ENCODE measurements around the gene MCF2L2. TPM values are rescaled to one million over a fixed set of nuclear protein-coding genes. Genes with fewer than 3 reads are reported as not detected.
A peak's percentile ranks its signal among the peaks of the same experiment; 100 is the strongest.

The MCF2L2 gene
- total and polyA plus RNA-seq, 2 experiments from 2014 or later, result 6.7 to 14.6 TPM

DNA sequence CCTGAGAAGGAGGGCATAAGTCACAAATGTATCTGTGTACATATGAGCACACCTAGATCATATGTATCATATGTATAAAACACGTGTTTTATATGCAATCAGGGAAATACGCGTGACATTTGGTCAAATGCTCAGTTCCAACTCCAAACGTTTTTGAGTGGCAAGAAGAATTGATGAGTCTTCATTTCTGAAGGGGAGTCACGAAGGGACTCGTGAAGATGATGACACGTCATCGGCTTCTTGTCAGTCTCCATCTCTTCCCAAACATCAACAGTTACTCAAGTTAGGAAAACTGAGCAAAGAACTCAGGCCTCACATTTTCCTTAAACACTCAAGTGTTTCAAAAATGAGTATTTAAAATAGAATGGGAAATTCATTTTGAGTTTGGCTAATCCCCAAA, 95.9 kb downstream of the MCF2L2 start (continued):
- TF ChIP-seq ZNF114 (CRISPR knock-in tag; IDR thresholded peaks at IDR 0.05), result no peak
- TF ChIP-seq EZH2 (IDR thresholded peaks at IDR 0.05; ENCODE audit: low read depth, unreplicated experiment), result no peak

GRCh38 chr3:183331498-183331897, 96.9 kb downstream of the MCF2L2 start:
- H3K79me2 ChIP-seq (replicated peaks; ENCODE audit: insufficient read depth), result no peaks in the 10 kb centered on the region
- H3K36me3 Mint-ChIP-seq (ENCODE audit: low read depth), result no peaks in the 10 kb centered on the region
- H3K9me3 Mint-ChIP-seq, result no peaks in the 10 kb centered on the region
- no peak for DNase-seq (ENCODE audit: low spot score)
- peak overlapping the region; percentile 29 for H3K27ac Mint-ChIP-seq
- ATAC-seq, result no peak
- H3K27ac ChIP-seq (ENCODE audit: low read depth), result peak overlapping the region; percentile 61; the same call in 1 of the 2 replicates
- H4K20me1 ChIP-seq (replicated peaks; ENCODE audit: insufficient read depth), result no peaks in the 10 kb centered on the region
- H3K4me1 Mint-ChIP-seq, result peaks cover 30% of the 10 kb centered on the region
- H3K4me3 ChIP-seq, result peak overlapping the region; percentile 19; the same call in 1 of the 2 replicates
- H3K4me2 ChIP-seq, result peak overlapping the region; percentile 46
- TF ChIP-seq JUNB (IDR thresholded peaks at IDR 0.05; ENCODE audit: unreplicated experiment) (no peak), POLR2AphosphoS5 (IDR thresholded peaks at IDR 0.05; ENCODE audit: low read depth) (no peak), CTCF (conservative IDR thresholded peaks at IDR 0.05; ENCODE audit: low read depth in 2 of 2) (no peak), STAT1 (IDR thresholded peaks at IDR 0.05; ENCODE audit: unreplicated experiment) (no peak), ETS1 (IDR thresholded peaks at IDR 0.05) (no peak), CREB1 (CRISPR knock-in tag; IDR thresholded peaks at IDR 0.05; ENCODE audit: low read depth) (no peak), REST (IDR thresholded peaks at IDR 0.05; ENCODE audit: unreplicated experiment) (no peak), EZH2 (IDR thresholded peaks at IDR 0.05; ENCODE audit: low read depth, unreplicated experiment) (no peak), NANOG (IDR thresholded peaks at IDR 0.05; ENCODE audit: borderline replicate concordance) (no peak), EZH2phosphoT487 (IDR thresholded peaks at IDR 0.05; ENCODE audit: unreplicated experiment) (no peak), ZNF331 (CRISPR knock-in tag; IDR thresholded peaks at IDR 0.05; ENCODE audit: low read depth) (no peak), ZNF462 (CRISPR knock-in tag; IDR thresholded peaks at IDR 0.05) (no peak), ZNF114 (CRISPR knock-in tag; IDR thresholded peaks at IDR 0.05) (no peak)
- no peaks in the 10 kb centered on the region for H3K27me3 ChIP-seq (ENCODE audit: insufficient read depth)
- no peaks in the 10 kb centered on the region; the same call in 1 of the 2 replicates for H3F3A ChIP-seq (replicated peaks; ENCODE audit: low read depth)
- H3K4me3 Mint-ChIP-seq, result peak overlapping the region; percentile 8; the same call in 1 of the 3 replicates
- no peak overlapping the region for H2AFZ ChIP-seq
- no peaks in the 10 kb centered on the region for H3K36me3 ChIP-seq (ENCODE audit: insufficient read depth)
- H3K27me3 Mint-ChIP-seq (ENCODE audit: insufficient read depth, low read depth, poor library complexity), result peaks cover 8% of the 10 kb centered on the region
- H3K4me1 ChIP-seq (ENCODE audit: insufficient read depth), result peaks cover 27% of the 10 kb centered on the region
- no peaks in the 10 kb centered on the region for H3K9me2 ChIP-seq (ENCODE audit: insufficient read depth)

Measured in GM23338 (cell line).